ENCODE results near the gene CCDC68. TPM values are rescaled to one million over a fixed set of nuclear protein-coding genes. Genes with fewer than 3 reads are reported as not detected.
"Not testable (repeated sequence)": the region's sequence is repeated elsewhere in the genome, so short reads cannot be mapped to it uniquely, and the experiment has no call there.

Gene CCDC68
- total RNA-seq, 2 donors from 2014 or later: 0.16 to 0.17 TPM

GRCh38 chr18:54973046-54973445, 13.8 kb upstream of the CCDC68 start:
- no peak for ATAC-seq (replicated peaks)
- Mint-ChIP-seq H3K4me3 (no peak overlapping the region), H3K4me1 (no peaks in the 10 kb centered on the region), H3K36me3 (ENCODE audit: low read depth) (no peaks in the 10 kb centered on the region), H3K27ac (no peak overlapping the region), H3K27me3 (no peaks in the 10 kb centered on the region), H3K9me3 (no peaks in the 10 kb centered on the region)

- Mint-ChIP-seq H3K4me1 (no peaks in the 10 kb centered on the region), H3K4me3 (no peak overlapping the region), H3K27me3 (peaks cover 5% of the 10 kb centered on the region), H3K27ac (no peak overlapping the region), H3K36me3 (ENCODE audit: low read depth) (no peaks in the 10 kb centered on the region), H3K9me3 (no peaks in the 10 kb centered on the region)
- ATAC-seq (replicated peaks): no peak
These were observed 9.5 kb upstream of the CCDC68 start for GRCh38 chr18:54968807-54969206.

- not testable (repeated sequence) for H3K36me3 Mint-ChIP-seq (ENCODE audit: low read depth); H3K4me1 Mint-ChIP-seq; H3K27ac Mint-ChIP-seq; ATAC-seq (replicated peaks); H3K9me3 Mint-ChIP-seq; H3K4me3 Mint-ChIP-seq
- peaks cover 11% of the 10 kb centered on the region for H3K27me3 Mint-ChIP-seq
These were observed 9.0 kb upstream of the CCDC68 start for GRCh38 chr18:54968237-54968636.

GRCh38 chr18:54967786-54968185, 8.5 kb upstream of the CCDC68 start:
- Mint-ChIP-seq H3K36me3 (ENCODE audit: low read depth) (no peaks in the 10 kb centered on the region), H3K27me3 (peaks cover 16% of the 10 kb centered on the region), H3K27ac (no peak overlapping the region), H3K9me3 (no peaks in the 10 kb centered on the region), H3K4me1 (no peaks in the 10 kb centered on the region), H3K4me3 (no peak overlapping the region)
- ATAC-seq (replicated peaks): no peak

GRCh38 chr18:54964741-54965140, 5.5 kb upstream of the CCDC68 start:
- Mint-ChIP-seq H3K27me3 (peaks cover 27% of the 10 kb centered on the region), H3K9me3 (no peaks in the 10 kb centered on the region), H3K4me1 (no peaks in the 10 kb centered on the region), H3K4me3 (no peak overlapping the region), H3K36me3 (ENCODE audit: low read depth) (no peaks in the 10 kb centered on the region), H3K27ac (no peak overlapping the region)
- ATAC-seq (replicated peaks): no peak

GRCh38 chr18:54962919-54963645, 3.8 kb upstream of the CCDC68 start:
- no peaks in the 10 kb centered on the region for H3K36me3 Mint-ChIP-seq (ENCODE audit: low read depth)
- no peaks in the 10 kb centered on the region for H3K4me1 Mint-ChIP-seq
- no peak overlapping the region for H3K4me3 Mint-ChIP-seq
- H3K27ac Mint-ChIP-seq: no peak overlapping the region
- H3K9me3 Mint-ChIP-seq: no peaks in the 10 kb centered on the region
- ATAC-seq (replicated peaks): no peak
- peaks cover 38% of the 10 kb centered on the region for H3K27me3 Mint-ChIP-seq

GRCh38 chr18:54961868-54962267, 2.6 kb upstream of the CCDC68 start:
- no peaks in the 10 kb centered on the region for H3K9me3 Mint-ChIP-seq
- H3K27me3 Mint-ChIP-seq: peaks cover 45% of the 10 kb centered on the region
- H3K36me3 Mint-ChIP-seq (ENCODE audit: low read depth): no peaks in the 10 kb centered on the region
- H3K4me3 Mint-ChIP-seq: no peak overlapping the region
- H3K27ac Mint-ChIP-seq: no peak overlapping the region
- no peak for ATAC-seq (replicated peaks)
- H3K4me1 Mint-ChIP-seq: no peaks in the 10 kb centered on the region

- Mint-ChIP-seq H3K27me3 (peaks cover 49% of the 10 kb centered on the region), H3K4me1 (no peaks in the 10 kb centered on the region), H3K27ac (no peak overlapping the region), H3K9me3 (no peaks in the 10 kb centered on the region), H3K4me3 (no peak overlapping the region), H3K36me3 (ENCODE audit: low read depth) (no peaks in the 10 kb centered on the region)
- no peak for ATAC-seq (replicated peaks)
These were observed 1.8 kb upstream of the CCDC68 start for GRCh38 chr18:54961016-54961423.

- Mint-ChIP-seq H3K4me3 (no peak overlapping the region), H3K4me1 (no peaks in the 10 kb centered on the region), H3K36me3 (ENCODE audit: low read depth) (no peaks in the 10 kb centered on the region), H3K27me3 (peaks cover 52% of the 10 kb centered on the region), H3K9me3 (no peaks in the 10 kb centered on the region), H3K27ac (no peak overlapping the region)
- ATAC-seq (replicated peaks): no peak
These were observed 936 bp upstream of the CCDC68 start for GRCh38 chr18:54960197-54960596.

GRCh38 chr18:54957996-54958395, 1.3 kb downstream of the CCDC68 start:
- Mint-ChIP-seq H3K9me3 (no peaks in the 10 kb centered on the region), H3K4me3 (no peak overlapping the region), H3K36me3 (ENCODE audit: low read depth) (no peaks in the 10 kb centered on the region), H3K27me3 (peaks cover 42% of the 10 kb centered on the region), H3K27ac (no peak overlapping the region), H3K4me1 (no peaks in the 10 kb centered on the region)
- no peak for ATAC-seq (replicated peaks)

- H3K9me3 Mint-ChIP-seq: no peaks in the 10 kb centered on the region
- no peak overlapping the region for H3K27ac Mint-ChIP-seq
- ATAC-seq (replicated peaks): no peak
- H3K36me3 Mint-ChIP-seq (ENCODE audit: low read depth): no peaks in the 10 kb centered on the region
- no peak overlapping the region for H3K4me3 Mint-ChIP-seq
- peaks cover 37% of the 10 kb centered on the region for H3K27me3 Mint-ChIP-seq
- H3K4me1 Mint-ChIP-seq: no peaks in the 10 kb centered on the region
These were observed 1.9 kb downstream of the CCDC68 start for GRCh38 chr18:54957296-54957832.

- H3K4me3 Mint-ChIP-seq: no peak overlapping the region
- H3K4me1 Mint-ChIP-seq: no peaks in the 10 kb centered on the region
- ATAC-seq (replicated peaks): no peak
- H3K9me3 Mint-ChIP-seq: no peaks in the 10 kb centered on the region
- H3K27ac Mint-ChIP-seq: no peak overlapping the region
- no peaks in the 10 kb centered on the region for H3K36me3 Mint-ChIP-seq (ENCODE audit: low read depth)
- H3K27me3 Mint-ChIP-seq: peaks cover 37% of the 10 kb centered on the region
These were observed 2.8 kb downstream of the CCDC68 start for GRCh38 chr18:54956506-54956905.

- Mint-ChIP-seq H3K9me3 (no peaks in the 10 kb centered on the region), H3K4me1 (no peaks in the 10 kb centered on the region), H3K4me3 (no peak overlapping the region), H3K36me3 (ENCODE audit: low read depth) (no peaks in the 10 kb centered on the region), H3K27me3 (peaks cover 10% of the 10 kb centered on the region), H3K27ac (no peak overlapping the region)
- no peak for ATAC-seq (replicated peaks)
These were observed 7.2 kb downstream of the CCDC68 start for GRCh38 chr18:54952026-54952425.

- no peak overlapping the region for H3K4me3 Mint-ChIP-seq
- H3K4me1 Mint-ChIP-seq: peaks cover 7% of the 10 kb centered on the region
- no peaks in the 10 kb centered on the region for H3K9me3 Mint-ChIP-seq
- ATAC-seq (replicated peaks): peak; percentile 39
- H3K27me3 Mint-ChIP-seq: peaks cover 4% of the 10 kb centered on the region
- no peak overlapping the region for H3K27ac Mint-ChIP-seq
- no peaks in the 10 kb centered on the region for H3K36me3 Mint-ChIP-seq (ENCODE audit: low read depth)
These were observed 9.0 kb downstream of the CCDC68 start for GRCh38 chr18:54950221-54950620.

- Mint-ChIP-seq H3K4me3 (no peak overlapping the region), H3K9me3 (no peaks in the 10 kb centered on the region), H3K27me3 (peaks cover 2% of the 10 kb centered on the region), H3K36me3 (ENCODE audit: low read depth) (no peaks in the 10 kb centered on the region), H3K27ac (no peak overlapping the region), H3K4me1 (peaks cover 7% of the 10 kb centered on the region)
- ATAC-seq (replicated peaks): no peak
These were observed 9.7 kb downstream of the CCDC68 start for GRCh38 chr18:54949588-54949987.

All from activated T-helper 17 cell treated with anti-CD3 and anti-CD28 coated beads, Interleukin-2, amount 50 U/mL, for 72 hours (primary cell).